ENCODE results near the gene TRHDE.

GRCh38 chr12:72270246-72270645 lies 1.9 kb upstream of the TRHDE start:
- TF ChIP-seq CTCF (IDR thresholded peaks at IDR 0.05) (no peak), POLR2A (IDR thresholded peaks at IDR 0.05) (no peak), POLR2AphosphoS5 (IDR thresholded peaks at IDR 0.05) (no peak)

Data from prostate gland (tissue), 2 donors.